Thoracic aorta (tissue), 2 donors: ENCODE measurements around the gene SNX30. TPM values are rescaled to one million over a fixed set of nuclear protein-coding genes. Genes with fewer than 3 reads are reported as not detected.

Experiments used
- ATAC-seq: fragments of 150-250 bp; one replicate; pipeline ENCODE4 v1.8.0; 2017; ENCODE audit warnings: low read depth; ENCODE audit not compliant: insufficient number of reproducible peaks, low FRiP score
- DNase-seq: peaks from one replicate; pipeline ENCODE4 v3.0.0-alpha.2; 2020; ENCODE audit warnings: low spot score
- H3K27ac ChIP-seq, 2 donors: fragments of 200-600 bp; sonication (generic); 1 replicate in 1 of 2; 2 replicates in 1 of 2; pipeline ENCODE4 v1.5.1; 2016; ENCODE audit warnings: mild to moderate bottlenecking in 2 of 2, moderate library complexity in 2 of 2
- H3K27me3 ChIP-seq: fragments of 200-600 bp; sonication (generic); replicated peaks from 2 replicates; pipeline ENCODE4 v1.6.0; 2016; ENCODE audit warnings: mild to moderate bottlenecking; ENCODE audit not compliant: insufficient read depth
- H3K36me3 ChIP-seq: fragments of 200-600 bp; sonication (generic); one replicate; pipeline ENCODE4 v1.5.1; 2016
- H3K4me1 ChIP-seq, 2 donors: fragments of 200-600 bp; sonication (generic); 1 replicate in 1 of 2; 2 replicates in 1 of 2; pipeline versions ENCODE4 v1.5.1 to v1.6.0; 2016; ENCODE audit warnings: low read depth in 2 of 2, mild to moderate bottlenecking in 1 of 2; ENCODE audit not compliant: control insufficient read depth in 1 of 2
- H3K4me3 ChIP-seq: fragments of 200-600 bp; sonication (generic); 2 replicates; pipeline ENCODE4 v1.5.1; 2016; ENCODE audit warnings: mild to moderate bottlenecking
- H3K9me3 ChIP-seq: fragments of 200-600 bp; sonication (generic); 2 replicates; pipeline ENCODE4 v1.5.1; 2016
- total RNA-seq, 2 donors: library from RNA; depleted of rRNA; stranded (reverse); fragments of >200 nt; gene quantifications; one replicate each; pipeline versions ENCODE4 v1.1.0 to v1.2.3, GENCODE V29; 2016
- TF ChIP-seq, protein P1 (sequence below): fragments of 200-600 bp; sonication (generic); IDR thresholded peaks from one replicate; pipeline ENCODE4 v1.5.1; 2019; ENCODE audit warnings: antibody characterized with exemption

The SNX30 gene
- total RNA-seq, 2 donors from 2014 or later: 11.2 to 36.3 TPM

GRCh38 chr9:112900901-112901300 lies 150.3 kb downstream of the SNX30 start:
- ATAC-seq (no peak), DNase-seq (no peak)
- Histone ChIP-seq H3K27me3 (no peaks in the 10 kb centered on the region), H3K27ac (no peak overlapping the region), H3K4me3 (no peak overlapping the region), H3K36me3 (no peaks in the 10 kb centered on the region), H3K9me3 (no peaks in the 10 kb centered on the region), H3K4me1 (no peaks in the 10 kb centered on the region)
- TF ChIP-seq, protein P1, sequence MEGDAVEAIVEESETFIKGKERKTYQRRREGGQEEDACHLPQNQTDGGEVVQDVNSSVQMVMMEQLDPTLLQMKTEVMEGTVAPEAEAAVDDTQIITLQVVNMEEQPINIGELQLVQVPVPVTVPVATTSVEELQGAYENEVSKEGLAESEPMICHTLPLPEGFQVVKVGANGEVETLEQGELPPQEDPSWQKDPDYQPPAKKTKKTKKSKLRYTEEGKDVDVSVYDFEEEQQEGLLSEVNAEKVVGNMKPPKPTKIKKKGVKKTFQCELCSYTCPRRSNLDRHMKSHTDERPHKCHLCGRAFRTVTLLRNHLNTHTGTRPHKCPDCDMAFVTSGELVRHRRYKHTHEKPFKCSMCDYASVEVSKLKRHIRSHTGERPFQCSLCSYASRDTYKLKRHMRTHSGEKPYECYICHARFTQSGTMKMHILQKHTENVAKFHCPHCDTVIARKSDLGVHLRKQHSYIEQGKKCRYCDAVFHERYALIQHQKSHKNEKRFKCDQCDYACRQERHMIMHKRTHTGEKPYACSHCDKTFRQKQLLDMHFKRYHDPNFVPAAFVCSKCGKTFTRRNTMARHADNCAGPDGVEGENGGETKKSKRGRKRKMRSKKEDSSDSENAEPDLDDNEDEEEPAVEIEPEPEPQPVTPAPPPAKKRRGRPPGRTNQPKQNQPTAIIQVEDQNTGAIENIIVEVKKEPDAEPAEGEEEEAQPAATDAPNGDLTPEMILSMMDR: no peak

DNA sequence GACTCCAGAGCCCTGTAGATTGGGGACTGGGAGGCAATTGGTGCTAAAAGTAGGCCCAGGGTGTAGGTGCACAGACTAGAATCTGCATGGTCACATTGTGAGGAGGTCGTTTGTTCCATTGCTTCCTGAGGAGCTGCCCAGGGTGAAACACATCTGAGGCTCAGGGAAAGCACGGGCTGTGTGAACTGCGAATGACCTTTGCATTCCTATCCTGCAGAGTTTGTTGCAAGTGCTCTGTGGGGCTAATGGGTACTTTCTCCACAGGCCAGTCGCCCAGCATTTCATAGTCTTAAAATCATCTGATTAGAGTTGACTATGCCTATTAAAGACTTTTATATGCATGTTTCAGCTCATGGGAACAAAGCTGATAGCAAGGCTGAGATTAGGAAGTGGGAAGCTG lies 154.5 kb downstream of the SNX30 start:
- no peak for ATAC-seq
- no peaks in the 10 kb centered on the region for H3K36me3 ChIP-seq
- no peaks in the 10 kb centered on the region for H3K27me3 ChIP-seq
- no peak overlapping the region for H3K27ac ChIP-seq
- TF ChIP-seq, protein P1: no peak
- H3K9me3 ChIP-seq: no peaks in the 10 kb centered on the region
- no peak for DNase-seq
- H3K4me3 ChIP-seq: no peak overlapping the region
- H3K4me1 ChIP-seq: no peaks in the 10 kb centered on the region

GRCh38 chr9:112911736-112912135 lies 161.2 kb downstream of the SNX30 start:
- no peak for ATAC-seq
- no peaks in the 10 kb centered on the region for H3K36me3 ChIP-seq
- TF ChIP-seq, protein P1: no peak
- H3K4me3 ChIP-seq: no peak overlapping the region
- DNase-seq: no peak
- H3K27ac ChIP-seq: no peak overlapping the region
- H3K27me3 ChIP-seq: no peaks in the 10 kb centered on the region
- no peaks in the 10 kb centered on the region for H3K4me1 ChIP-seq
- H3K9me3 ChIP-seq: no peaks in the 10 kb centered on the region

GRCh38 chr9:112912636-112913035 lies 162.1 kb downstream of the SNX30 start:
- Histone ChIP-seq H3K9me3 (no peaks in the 10 kb centered on the region), H3K27me3 (no peaks in the 10 kb centered on the region), H3K4me3 (no peak overlapping the region), H3K27ac (no peak overlapping the region), H3K36me3 (no peaks in the 10 kb centered on the region), H3K4me1 (no peaks in the 10 kb centered on the region)
- ATAC-seq (no peak), DNase-seq (no peak)
- TF ChIP-seq, protein P1: no peak

- Histone ChIP-seq H3K27me3 (no peaks in the 10 kb centered on the region), H3K4me3 (no peak overlapping the region), H3K9me3 (no peaks in the 10 kb centered on the region), H3K36me3 (no peaks in the 10 kb centered on the region), H3K27ac (no peak overlapping the region), H3K4me1 (no peaks in the 10 kb centered on the region)
- DNase-seq (no peak), ATAC-seq (no peak)
- TF ChIP-seq, protein P1: no peak
These were observed 162.8 kb downstream of the SNX30 start for GRCh38 chr9:112913326-112913725.
